GM19351 (cell line): Measurements from ENCODE around the gene FERMT1.
"Not testable (repeated sequence)": the region's sequence is repeated elsewhere in the genome, so short reads cannot be mapped to it uniquely, and the experiment has no call there.

ENCODE experiments used
- ATAC-seq: cut with Tn5 transposase; IDR thresholded peaks from one replicate; pipeline ENCODE4 v1.9.1; 2021; ENCODE audit warnings: mild to moderate bottlenecking, moderate library complexity; ENCODE audit not compliant: unreplicated experiment

Gene FERMT1

DNA sequence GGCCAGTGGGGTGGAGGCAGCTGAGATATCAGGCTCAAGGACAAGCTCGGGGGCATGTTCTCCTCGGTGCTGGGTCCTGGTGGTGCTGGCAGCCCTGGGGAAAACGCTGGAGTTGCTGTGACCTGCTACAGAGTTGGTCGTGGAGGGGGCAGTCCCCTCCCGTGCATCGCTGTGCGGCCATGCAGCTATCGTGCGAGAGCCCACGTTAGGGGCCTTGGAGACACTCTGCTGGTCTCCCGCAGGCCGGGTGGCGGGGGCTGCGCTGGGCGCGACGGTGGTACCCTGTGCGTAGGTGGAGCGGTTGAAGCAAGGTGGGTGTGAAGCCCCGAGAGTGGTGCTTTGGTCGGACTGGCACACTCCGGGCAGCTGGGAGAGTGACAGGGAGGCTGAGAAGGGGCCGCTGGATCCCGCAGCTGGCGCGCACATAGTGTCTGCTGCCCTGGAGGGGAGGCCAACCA lies 81.0 kb downstream of the FERMT1 start:
- no peak for ATAC-seq

DNA sequence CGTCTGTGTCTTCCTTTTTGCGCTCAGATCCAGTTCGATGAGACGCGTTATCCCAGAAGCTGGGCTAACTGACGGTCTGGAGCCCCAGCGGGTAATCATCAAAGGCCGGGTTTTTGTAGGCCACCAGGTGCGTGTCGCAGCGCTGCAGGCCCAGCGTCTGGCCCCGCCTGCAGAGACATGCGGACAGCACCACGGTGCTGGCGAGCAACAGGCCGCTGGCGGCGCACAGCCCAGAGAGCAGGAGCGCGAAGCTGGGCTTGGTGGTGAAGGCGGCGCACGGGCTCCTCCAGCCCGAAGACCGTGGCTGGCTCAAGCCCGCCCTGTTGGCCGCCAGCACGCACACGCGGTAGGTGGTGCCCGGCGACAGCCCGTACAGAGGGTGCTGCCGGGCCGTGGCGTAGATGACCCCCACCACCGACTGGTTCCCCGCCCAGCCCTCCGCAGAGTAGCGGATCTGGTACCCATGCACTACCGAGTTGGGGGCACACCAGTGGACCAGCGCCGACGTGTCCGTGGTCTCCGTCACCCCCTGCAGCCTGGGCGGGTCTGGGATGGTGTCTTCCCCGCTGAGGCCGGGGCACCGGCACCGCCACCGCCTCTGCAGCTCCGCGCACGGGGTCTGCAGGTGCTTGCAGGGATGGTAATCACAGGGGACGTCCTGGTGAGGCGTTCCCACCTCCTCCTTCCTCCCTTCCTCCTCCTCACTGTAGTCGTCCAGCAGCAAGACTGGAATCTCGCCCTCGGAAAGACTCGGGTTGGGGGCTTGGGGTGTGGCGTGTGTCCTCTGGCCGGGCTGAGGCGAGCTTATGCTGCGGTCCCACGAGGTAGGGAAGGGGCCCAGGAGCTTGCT lies 81.6 kb downstream of the FERMT1 start:
- no peak for ATAC-seq

DNA sequence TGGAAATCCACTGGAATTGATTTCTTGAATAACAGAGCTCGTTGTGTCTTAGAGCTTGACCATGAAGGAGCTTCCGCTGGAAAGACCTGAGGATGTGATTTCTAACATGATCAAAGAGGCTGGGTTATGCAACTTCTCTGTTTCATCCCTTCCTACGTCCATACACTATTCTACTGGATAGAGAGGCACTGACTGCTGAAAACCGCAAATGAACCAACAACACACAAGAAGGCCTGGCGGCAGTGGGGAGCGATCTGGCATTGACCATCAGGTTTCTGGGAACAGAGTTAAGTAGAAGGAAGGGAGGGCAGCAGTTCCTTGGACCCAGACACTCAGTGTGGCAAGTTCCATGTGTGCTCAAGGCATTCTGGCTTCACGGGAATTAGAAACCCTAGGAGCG lies 82.3 kb downstream of the FERMT1 start:
- no peak for ATAC-seq

DNA sequence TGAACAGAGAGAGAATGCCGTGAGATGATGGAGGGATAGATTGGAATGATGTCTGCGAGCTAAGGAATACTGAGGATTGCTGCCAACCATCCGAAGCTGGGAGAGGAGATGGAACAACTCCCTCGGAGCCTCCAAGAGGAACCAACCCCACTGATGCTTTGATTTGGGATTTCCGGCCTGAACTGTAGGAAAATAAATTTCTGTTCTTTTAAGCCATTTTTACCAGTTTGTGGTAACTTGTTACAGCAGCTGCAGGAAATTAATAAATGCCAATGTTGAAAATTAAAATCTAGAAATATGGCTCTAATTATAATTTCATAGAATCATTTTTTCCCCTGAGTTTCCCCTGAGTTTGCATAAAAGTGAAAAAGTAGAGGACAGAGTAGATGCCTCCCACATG lies 83.1 kb downstream of the FERMT1 start:
- ATAC-seq, result no peak

DNA sequence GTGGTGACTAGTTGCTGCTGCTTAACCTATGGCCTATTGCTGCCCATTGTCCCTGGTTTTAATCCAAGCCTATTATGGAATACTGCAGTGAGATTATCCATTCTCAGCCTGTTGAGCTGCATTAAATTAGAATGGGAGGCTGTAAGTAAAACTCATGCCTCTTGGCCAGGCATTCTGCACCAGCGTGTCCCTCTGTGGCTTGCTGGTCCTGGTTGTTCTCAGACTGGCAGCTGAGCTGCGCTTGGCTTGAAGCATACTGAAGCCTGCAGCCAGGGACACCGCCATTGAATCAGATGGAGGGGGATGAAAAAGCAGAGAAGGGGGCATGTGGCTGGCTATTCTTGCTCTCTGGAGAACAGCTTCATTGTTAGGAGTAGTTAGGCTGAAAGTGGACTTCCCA lies 84.6 kb downstream of the FERMT1 start:
- no peak for ATAC-seq

DNA sequence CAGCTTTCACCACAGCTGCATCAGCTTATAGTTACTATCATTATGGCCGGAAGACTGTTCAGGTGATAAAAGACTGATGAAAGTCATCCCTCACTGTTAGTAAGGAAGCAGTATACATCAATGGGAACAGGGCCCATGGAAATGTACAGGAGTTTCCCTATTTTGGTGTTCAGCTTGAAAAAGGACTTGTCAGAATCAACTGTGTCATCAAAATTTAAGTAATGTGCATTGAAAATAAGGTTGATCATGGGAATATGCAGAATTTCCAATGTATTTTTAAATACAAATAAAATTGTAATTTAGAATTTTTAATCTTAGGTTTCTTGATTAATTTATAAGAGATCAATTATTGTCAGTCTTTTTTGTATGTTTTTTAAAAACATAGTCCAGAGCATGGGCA lies 85.7 kb downstream of the FERMT1 start:
- ATAC-seq, result no peak

DNA sequence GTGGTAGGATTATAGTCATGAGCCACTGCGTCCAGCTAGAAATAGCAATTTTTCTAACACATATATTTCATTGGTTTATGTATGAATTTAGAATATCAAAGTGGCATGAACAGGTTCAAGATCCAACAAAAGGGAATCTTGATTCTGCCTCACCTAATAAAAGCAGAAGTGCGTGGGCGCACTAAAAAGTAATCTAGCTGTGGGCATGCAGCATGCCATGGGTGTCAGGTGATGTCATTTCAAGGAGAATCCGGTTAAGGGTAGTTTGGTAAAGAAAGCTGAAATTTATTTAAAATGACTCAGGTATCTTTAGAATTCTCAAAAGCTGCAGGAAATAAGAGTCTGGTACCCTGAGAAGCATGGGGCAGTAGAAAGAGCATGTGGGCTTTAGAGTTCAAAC lies 86.6 kb downstream of the FERMT1 start:
- no peak for ATAC-seq

DNA sequence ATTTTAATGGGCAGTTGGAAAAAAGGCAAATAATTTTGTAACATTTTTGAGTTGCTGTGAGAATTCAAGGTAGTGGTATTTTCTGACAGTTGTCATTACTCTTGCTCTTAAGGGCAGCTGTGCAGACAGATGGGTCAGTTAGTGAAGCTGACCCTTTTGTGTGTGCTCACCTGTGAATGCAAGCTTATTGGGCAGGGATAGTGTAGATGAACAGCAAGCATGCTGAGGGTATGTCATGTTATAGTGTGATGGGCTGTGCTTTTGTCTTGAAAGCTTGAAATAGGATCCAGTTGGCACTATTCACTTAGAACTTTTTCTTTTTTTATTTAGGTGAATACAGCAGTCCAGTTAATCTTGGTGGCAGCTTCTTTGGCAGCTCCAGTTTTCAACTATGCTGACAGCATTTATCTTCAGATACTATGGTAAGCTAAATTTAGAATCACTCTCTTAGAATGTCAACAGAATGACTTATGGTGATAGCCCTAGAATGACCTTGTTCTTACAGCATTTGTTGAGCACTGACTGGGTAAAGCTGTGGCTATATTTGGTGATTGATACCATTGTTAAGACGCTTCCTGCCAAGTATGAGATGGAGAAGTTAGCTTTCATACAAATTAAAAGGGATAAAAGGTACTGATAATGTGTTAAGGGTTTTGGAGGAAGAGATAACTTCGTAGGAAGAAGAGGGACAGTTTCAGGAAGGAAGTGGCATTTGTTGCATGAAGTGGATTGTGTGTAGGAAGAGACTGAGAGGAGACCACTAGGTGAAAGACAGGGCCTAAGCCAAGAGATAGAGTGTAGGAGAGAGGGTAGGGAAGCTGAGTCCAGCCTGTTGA lies 88.5 kb downstream of the FERMT1 start:
- no peak for ATAC-seq

DNA sequence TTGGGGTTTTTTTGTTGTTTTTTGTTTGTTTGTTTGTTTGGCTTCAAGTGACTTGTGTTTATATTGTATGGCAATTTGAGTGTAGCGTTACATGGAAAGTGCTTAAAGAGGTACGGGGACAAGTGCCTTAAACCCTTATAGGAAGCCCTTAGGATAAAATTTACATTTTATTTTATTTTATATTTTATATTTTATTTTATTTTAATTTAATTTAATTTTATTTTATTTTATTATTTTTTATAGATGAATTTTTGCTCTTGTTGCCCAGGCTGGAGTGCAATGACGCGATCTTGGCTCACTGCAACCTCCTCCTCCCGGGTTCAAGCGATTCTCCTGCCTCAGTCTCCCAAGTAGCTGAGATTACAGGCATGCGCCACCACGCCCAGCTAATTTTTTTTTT lies 89.9 kb downstream of the FERMT1 start:
- not testable (repeated sequence) for ATAC-seq

DNA sequence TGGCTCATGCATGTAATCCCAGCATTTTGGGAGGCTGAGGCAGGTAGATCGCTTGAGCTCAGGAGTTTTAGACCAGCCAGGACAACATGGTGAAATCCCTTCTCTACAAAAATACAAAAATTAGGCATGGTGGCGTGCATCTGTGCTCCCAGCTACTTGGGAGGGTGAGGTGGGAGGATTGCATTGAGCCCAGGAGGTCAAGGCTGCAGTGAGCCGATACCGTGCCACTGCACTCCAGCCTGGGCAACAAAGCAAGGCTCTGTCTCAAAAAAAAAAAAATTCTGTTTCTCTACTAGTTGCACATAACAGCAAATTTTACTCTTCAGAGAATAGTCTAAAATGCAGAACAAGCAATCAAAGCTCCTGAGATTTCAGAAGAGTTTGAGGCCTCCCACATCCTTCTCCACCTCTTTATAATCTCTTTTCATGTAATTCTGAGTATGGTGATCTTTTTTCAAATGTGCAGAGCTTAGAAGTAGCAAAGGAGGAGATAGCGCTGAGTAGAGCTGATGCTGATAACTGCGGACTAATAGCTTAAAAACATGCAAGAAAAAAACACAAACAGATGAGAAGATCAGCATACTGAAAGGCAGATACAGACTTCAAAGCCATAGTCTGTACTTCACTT lies 92.3 kb downstream of the FERMT1 start:
- ATAC-seq, result no peak

DNA sequence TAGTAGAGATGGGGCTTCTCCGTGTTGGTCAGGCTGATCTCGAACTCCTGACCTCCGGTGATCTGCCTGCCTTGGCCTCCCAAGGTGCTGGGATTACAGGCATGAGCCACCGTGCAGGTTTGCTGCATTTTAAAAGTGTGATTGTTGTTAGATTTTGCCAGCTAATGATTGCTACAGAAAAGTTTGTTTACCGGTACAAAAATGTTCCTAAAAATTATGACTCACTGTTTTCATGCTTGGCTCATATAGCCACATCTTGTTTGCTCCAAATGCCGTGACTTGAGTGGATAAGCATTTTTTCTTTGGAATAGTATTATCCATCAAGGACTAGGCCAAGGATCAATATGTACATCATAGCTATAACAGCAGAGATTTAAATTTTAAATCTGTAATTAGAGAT lies 93.3 kb downstream of the FERMT1 start:
- ATAC-seq, result no peak

DNA sequence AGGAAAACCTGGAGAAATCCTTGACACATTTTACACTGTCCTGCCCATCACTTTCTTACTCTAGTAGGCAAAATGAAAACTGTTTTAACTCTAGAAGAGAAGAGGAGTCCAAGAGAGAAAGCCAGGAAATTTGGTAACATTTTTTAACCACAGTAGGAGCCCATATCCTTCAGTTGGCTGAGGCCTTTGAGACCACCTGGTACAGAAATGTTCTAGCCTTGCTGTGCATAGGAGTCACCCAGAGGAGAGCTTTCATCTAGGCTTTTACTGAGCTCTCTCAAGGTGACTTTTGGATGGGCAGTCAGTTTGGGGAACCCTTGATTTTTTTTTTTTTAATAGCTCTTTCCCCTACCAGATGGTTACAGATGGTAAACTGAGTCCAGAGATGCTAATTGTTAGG lies 94.0 kb downstream of the FERMT1 start:
- no peak for ATAC-seq

DNA sequence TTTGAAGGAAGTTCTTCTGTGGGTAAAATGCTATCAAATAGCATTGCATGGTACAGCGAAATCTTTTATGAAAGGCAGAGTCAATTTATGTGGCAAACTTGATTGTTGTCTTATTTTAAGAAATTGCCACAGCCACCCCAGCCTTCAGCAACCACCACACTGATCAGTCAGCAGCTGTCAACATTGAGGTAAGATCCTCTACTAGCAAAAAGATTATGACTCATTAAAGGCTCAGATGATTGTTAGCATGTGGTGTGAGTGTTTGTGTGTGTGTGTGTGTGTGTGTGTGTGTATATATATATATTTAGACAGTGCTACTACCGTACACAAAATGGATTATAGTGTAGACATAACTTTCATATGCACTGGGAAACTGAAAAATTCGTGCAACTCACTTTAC lies 96.8 kb downstream of the FERMT1 start:
- ATAC-seq, result no peak
